ENCODE results near the gene RORC.
A peak's percentile ranks its signal among the peaks of the same experiment; 100 is the strongest.

The RORC gene

GRCh38 chr1:151825751-151826660, 5.6 kb downstream of the RORC start:
- DNase-seq, result peak; percentile 42

DNA sequence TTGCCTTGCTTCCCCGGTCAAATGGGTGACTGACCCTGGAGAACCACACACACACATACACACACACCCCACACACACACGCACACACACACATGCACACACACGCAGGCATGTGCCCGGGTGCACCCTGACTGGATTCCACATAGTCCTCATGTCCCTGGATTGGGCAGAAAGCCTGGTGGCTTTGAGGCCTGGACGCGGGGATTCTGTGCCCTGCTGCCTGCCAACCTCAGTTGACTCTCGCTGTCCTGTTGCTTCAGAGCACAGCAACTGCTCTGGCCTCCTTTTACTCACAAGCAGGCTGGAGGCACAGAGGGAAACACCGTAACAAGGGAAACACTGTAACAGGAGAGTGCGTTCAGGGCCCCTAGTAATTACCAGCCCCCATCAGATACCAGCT, 6.4 kb downstream of the RORC start:
- no peak for DNase-seq

DNA sequence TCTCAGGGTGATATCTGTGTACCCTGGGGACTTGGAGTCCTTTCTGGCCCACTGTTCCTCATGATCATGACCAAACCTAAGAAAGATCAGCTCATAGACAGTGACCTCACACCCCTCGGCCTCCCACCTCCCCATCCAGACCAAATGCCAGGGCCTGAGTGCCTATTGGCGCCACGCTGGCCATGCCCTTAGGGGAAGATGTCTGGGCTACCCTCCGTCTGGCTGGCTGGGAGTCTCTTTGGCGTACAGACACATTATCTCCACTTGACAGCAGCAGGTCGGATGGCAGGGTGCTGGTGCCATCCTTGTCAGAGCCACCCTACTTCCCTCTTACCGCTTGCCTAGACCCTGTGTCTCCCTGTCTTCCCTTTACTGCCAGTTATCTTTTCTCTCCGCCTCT, 8.4 kb downstream of the RORC start:
- no peak for DNase-seq

GRCh38 chr1:151822404-151822803, 9.2 kb downstream of the RORC start:
- DNase-seq, result peak; percentile 70

DNA sequence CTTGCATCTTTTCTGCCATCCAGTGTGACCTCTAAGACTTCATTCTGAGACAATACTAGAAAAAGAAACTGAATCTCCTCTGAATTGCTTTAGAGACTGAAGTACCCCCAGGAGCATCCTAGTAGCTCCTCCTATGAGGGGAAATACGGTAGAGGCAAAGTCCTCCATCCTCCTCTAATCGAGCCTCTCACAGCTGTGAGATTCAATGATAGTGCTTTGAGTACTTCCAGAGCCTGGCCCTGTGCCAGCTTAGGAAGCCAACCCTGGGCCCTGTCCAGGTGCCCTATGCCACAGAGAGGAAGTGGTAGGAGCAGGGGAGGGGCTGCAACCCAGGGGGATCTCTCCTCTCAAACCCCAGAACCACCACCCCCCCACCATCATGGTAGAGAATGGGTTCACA, 10.7 kb downstream of the RORC start:
- no peak for DNase-seq

DNA sequence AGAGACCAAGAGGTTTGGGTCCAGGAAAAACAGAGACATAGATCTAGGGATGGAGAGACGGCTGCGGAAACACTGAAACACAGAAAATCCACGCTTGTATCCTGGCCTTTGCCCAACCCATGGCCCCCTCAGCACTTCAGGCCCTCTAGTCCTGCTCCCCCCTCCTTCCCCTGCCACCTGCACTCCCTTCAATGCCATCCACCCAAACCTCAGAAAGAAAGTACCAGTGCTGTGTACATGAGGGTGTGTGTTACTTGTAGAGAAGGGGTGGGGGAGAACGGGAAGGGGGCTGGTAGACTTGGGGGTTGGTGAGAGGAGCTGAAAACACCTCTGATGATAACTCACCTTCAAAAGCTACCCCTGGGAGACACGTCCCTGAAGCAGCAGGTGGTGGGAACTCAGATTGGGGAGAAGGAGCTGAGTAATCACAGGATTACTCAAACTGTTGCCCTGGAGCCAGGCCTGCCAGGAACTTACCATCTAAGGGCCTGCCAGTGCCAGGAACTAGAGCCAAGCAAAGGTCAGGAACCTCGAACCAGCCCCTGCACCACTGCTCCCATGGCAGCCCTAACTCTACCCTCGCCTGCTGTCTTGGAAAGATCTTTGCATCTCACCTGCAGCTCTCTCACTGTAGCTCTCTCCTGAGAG, 11.5 kb downstream of the RORC start:
- no peak for DNase-seq

- DNase-seq, result no peak
Measured at GRCh38 chr1:151819227-151819835, 12.3 kb downstream of the RORC start.

DNA sequence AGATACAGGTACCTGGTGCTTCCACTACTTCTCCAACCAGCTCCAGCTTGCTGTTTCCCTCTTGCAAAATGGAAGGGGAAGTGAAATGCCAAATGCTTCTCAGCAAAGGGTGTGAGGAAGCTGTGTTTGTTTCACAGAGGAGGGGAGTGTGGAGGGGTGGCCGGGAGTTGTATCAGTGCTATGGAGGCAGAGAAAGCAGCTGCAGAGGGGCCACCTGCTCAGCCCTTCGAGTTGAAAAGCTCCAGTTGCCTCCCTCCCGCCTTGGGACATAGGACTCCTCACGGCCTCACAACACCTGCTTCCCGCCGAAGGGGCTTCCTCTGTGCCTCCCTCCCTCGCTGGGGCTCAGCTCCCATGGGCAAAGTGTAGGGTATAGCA, 14.3 kb downstream of the RORC start:
- DNase-seq, result no peak

DNA sequence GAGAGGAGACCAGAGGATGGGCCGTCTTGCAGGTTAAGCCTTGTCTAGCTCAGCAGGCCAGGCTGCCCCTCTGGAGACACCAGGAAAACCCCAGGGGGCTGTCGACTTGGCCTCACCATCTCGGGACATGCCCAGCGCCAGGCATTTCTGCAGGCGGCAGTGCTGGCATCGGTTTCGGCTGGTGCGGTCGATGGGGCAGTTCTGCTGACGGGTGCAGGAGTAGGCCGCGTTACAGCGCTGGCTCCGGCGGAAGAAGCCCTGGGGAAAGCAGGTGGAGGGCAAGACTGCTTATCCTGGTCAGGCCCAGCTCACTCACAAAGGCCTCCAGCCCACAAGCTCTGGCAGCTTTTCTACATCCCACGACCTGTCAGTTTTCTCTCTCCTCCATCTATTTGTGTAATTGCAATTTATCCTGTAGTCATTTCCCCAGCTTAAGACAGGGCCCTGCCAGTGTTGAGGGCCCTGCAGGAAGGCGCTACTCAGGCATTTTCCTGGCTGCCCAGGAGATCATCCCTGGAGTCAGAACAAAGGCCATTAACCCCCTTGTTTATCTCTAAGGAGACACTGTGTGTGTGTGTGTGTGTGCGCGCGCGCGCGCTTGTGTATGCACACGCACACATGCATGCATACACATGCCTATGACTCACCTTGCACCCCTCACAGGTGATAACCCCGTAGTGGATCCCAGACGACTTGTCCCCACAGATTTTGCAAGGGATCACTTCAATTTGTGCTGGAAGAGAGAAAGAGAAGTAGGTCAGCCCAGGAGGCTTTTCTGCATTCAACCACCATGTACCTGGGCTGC, 14.9 kb downstream of the RORC start:
- no peak for DNase-seq

GRCh38 chr1:151815716-151816327, 15.8 kb downstream of the RORC start:
- DNase-seq, result peak; percentile 22

- no peak for DNase-seq
Measured at GRCh38 chr1:151814971-151815545, 16.5 kb downstream of the RORC start.

- DNase-seq, result no peak
Measured at GRCh38 chr1:151814426-151814825, 17.2 kb downstream of the RORC start.

DNA sequence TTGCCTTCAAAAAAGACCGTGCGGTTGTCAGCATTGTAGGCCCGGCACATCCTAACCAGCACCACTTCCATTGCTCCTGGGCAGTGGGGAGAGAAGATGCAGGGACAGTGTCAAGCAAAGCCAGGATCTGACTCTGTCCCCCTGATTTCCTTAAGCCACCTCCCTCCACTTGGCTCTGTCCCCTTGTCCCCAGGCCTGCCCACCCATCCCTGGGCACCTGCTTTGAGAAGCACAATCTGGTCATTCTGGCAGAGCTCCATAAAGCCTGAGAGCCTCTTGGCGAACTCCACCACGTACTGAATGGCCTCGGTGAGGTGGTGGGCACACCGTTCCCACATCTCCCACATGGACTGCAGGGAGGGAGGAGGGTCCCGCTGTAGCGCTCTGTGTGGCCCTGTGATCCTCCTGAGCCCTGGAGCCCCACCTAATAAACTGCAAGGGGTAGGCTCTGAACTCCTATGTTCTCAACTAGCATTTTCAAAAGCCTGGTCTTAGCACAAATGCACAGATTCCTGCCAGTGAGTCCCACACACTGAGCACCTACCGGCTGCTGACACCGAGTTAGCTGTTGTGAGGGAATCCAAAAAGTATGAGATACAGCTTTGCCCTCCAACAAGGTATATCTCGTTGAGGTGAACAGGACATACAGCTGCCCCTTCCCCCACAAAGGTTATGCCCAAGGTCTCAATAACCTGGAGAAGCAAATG, 18.2 kb downstream of the RORC start:
- DNase-seq, result no peak

DNA sequence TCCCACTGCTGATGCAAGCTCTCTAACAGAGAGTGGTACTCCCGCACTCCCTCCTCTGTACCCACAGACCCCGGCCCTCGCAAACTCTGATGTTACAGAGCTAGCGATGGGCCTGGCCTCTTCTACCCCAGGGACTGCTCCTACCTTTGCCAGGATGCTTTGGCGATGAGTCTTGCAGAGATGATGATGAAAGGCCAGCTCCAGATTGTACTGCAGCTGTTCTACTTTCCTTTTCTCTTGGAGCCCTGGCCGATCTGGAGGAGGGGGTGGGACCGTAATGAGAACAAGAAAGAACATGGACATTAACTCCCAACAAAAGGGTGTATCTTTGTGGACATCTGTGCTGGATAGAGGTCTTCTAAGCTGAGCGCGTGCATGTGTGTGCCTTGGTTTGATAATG, 20.4 kb downstream of the RORC start:
- no peak for DNase-seq

- no peak for DNase-seq
Measured at GRCh38 chr1:151809985-151810556, 21.5 kb downstream of the RORC start.

- no peak for DNase-seq
Measured at GRCh38 chr1:151809290-151809984, 22.2 kb downstream of the RORC start.

GRCh38 chr1:151807766-151808165, 23.8 kb downstream of the RORC start:
- no peak for DNase-seq

DNA sequence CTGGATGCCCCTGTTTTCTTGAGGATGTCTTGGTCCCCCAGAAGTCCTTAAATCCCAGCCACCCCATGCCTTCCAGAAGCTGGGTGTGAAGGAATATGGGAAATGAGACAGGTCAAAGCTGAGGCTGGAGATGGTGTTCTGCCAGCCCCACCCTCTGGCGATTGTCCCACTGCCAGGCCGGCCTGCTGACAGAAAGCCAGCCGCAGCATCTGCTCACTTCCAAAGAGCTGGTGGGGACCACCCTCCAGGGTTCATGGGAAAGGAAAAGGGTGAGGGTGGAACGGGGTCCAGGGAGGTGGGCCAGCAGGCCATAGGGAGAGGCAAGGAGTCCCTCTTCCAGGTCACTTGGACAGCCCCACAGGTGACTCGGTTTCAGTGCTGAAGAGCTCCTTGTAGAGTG, 24.5 kb downstream of the RORC start:
- no peak for DNase-seq

DNA sequence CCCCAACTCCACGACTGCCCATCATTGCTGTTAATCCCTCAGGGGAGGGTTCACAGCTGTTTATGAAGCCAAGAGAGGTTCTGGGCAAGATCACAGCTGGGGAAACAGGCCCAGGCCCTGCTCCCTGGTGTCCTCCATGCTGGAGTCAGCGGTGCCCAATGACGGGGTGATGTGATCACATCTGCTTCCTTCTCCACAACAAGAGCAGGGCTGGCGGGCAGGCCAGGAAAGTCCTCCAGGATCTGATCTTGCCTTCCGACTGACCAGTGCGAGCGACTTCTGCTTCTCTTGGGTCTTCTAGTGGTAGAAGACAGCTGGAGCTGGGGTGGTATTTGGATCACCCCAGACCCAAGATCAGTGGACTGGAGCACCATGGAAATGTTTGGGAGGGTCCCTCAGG, 25.4 kb downstream of the RORC start:
- no peak for DNase-seq

GRCh38 chr1:151805066-151805820, 26.4 kb downstream of the RORC start, which contains the start of gene LINGO4:
TSS of gene LINGO4 (minus strand) at chr1:151805419. CDS start at chr1:151802704, 2,715 bp downstream.
- DNase-seq, result no peak

All from stimulated activated naive CD4-positive, alpha-beta T cell treated with Interleukin-2 at 50 U/mL for 16 hours (primary cell).